Measurements from ENCODE around the gene SLC6A2. TPM values are rescaled to one million over a fixed set of nuclear protein-coding genes. Genes with fewer than 3 reads are reported as not detected.
A peak's percentile ranks its signal among the peaks of the same experiment; 100 is the strongest.
"Not testable (repeated sequence)": the region's sequence is repeated elsewhere in the genome, so short reads cannot be mapped to it uniquely, and the experiment has no call there.

The SLC6A2 gene
- total and polyA plus RNA-seq, 2 of the 13 experiments (the other 11 are each of a cell fraction or from before 2014, with no cell fraction given), result 0.62 to 0.66 TPM

GRCh38 chr16:55615670-55616069 is 40.1 kb upstream of the SLC6A2 start:
- CTCF ChIA-PET (ENCODE audit: low intra/inter-chr PET ratio, low total read pairs); H3K9me3 ChIP-seq (ENCODE audit: low read length); H3K4me3 ChIP-seq (replicated peaks in 1 of 3; ENCODE audit: insufficient read depth in 1 of 3, low read depth in 2 of 3, low read length in 3 of 3); H3K4me2 ChIP-seq (ENCODE audit: low read depth, low read length); H3K27ac ChIP-seq (ENCODE audit: extremely low read length, insufficient read depth, low read length); H3K27me3 ChIP-seq (ENCODE audit: control insufficient read depth in 1 of 2, insufficient read depth in 2 of 2, low read length in 2 of 2); H3K4me1 ChIP-seq (ENCODE audit: insufficient read depth, low read length); DNase-seq (ENCODE audit: low spot score); POLR2A ChIA-PET; BruUV-seq (replicated peaks); ATAC-seq; intact Hi-C loops (cut with micrococcal nuclease; ENCODE audit: unreplicated experiment); H2AFZ ChIP-seq (ENCODE audit: low read length); H3K36me3 ChIP-seq (replicated peaks in 1 of 2; ENCODE audit: control insufficient read depth in 1 of 2, insufficient read depth in 2 of 2, low read length in 2 of 2); FAIRE-seq; in situ Hi-C loops (cut with HindIII; ENCODE audit: extremely low pct_ligation_motif_present, low pct_unique_long_range_greater_than_20kb); H3K79me2 ChIP-seq (ENCODE audit: insufficient read depth, low read length); H3K9ac ChIP-seq (ENCODE audit: insufficient read depth, low read depth, low read length); H4K20me1 ChIP-seq (ENCODE audit: insufficient read depth, low read length): not testable (repeated sequence)
- TF ChIP-seq ZNF281 (CRISPR knock-in tag; IDR thresholded peaks at IDR 0.05; ENCODE audit: borderline replicate concordance) (0 out of 2 replicates have a peak, but pooled peaks have one; percentile 57), HINFP (CRISPR knock-in tag; IDR thresholded peaks at IDR 0.05; ENCODE audit: low read depth) (0 out of 2 replicates have a peak, but pooled peaks have one; percentile 26)
- WGBS (ENCODE audit: low lambda C conversion rate), result 50% methylated on average over 10 of the region's 11 CpGs

GRCh38 chr16:55621771-55622170 is 34.0 kb upstream of the SLC6A2 start:
- POLR2A ChIA-PET, result interaction anchor here (0.9 to 2.6 kb wide), 5 partner anchors 15 to 119 kb away, joined by 3 to 56 read pairs (median 5); no protein-coding TSS in a partner anchor
- Histone ChIP-seq H3K4me2 (ENCODE audit: low read depth, low read length) (no peak overlapping the region), H3K79me2 (ENCODE audit: insufficient read depth, low read length) (no peaks in the 10 kb centered on the region), H3K36me3 (replicated peaks in 1 of 2; ENCODE audit: control insufficient read depth in 1 of 2, insufficient read depth in 2 of 2, low read length in 2 of 2) (no peaks in the 10 kb centered on the region), H3K4me1 (ENCODE audit: insufficient read depth, low read length) (peaks cover 40% of the 10 kb centered on the region), H3K9ac (ENCODE audit: insufficient read depth, low read depth, low read length) (no peak overlapping the region), H3K4me3 (replicated peaks in 1 of 3; ENCODE audit: insufficient read depth in 1 of 3, low read depth in 2 of 3, low read length in 3 of 3) (no peak overlapping the region), H4K20me1 (ENCODE audit: insufficient read depth, low read length) (no peaks in the 10 kb centered on the region), H3K27ac (ENCODE audit: extremely low read length, insufficient read depth, low read length) (peak overlapping the region; percentile 79), H2AFZ (ENCODE audit: low read length) (peak overlapping the region; percentile 7), H3K9me3 (ENCODE audit: low read length) (no peaks in the 10 kb centered on the region), H3K27me3 (ENCODE audit: control insufficient read depth in 1 of 2, insufficient read depth in 2 of 2, low read length in 2 of 2) (no peaks in the 10 kb centered on the region)
- intact Hi-C loops (cut with micrococcal nuclease; ENCODE audit: unreplicated experiment), result loop anchor here (2.0 to 5.0 kb wide), 3 partner anchors 51 to 216 kb away; partner anchors contain the start of gene LPCAT2
- BruUV-seq (replicated peaks), result no TSS peak
- ATAC-seq (no peak), DNase-seq (ENCODE audit: low spot score) (no peak), FAIRE-seq (peak; percentile 15)
- CTCF ChIA-PET (ENCODE audit: low intra/inter-chr PET ratio, low total read pairs), result interaction anchor here (2.7 kb wide), 1 partner anchor 157 kb away, joined by 9 read pairs; no protein-coding TSS in a partner anchor
- in situ Hi-C loops (cut with HindIII; ENCODE audit: extremely low pct_ligation_motif_present, low pct_unique_long_range_greater_than_20kb), result no loop called here
- TF ChIP-seq ARID5B (CRISPR knock-in tag; IDR thresholded peaks at IDR 0.05) (peak; percentile 87), ZNF251 (CRISPR knock-in tag; IDR thresholded peaks at IDR 0.05) (no peak), EHMT2 (IDR thresholded peaks at IDR 0.05; ENCODE audit: borderline replicate concordance, low read depth, low read length) (no peak)
